Skeletal muscle satellite cell (primary cell): Measurements from ENCODE around the gene TUB.

Source experiments
- H3K27me3 ChIP-seq: 2 replicates; pipeline ENCODE4 v1.7.0; 2013; ENCODE audit warnings: low read length; ENCODE audit not compliant: control insufficient read depth, insufficient read depth
- H3K36me3 ChIP-seq: 2 replicates; pipeline ENCODE4 v1.7.0; 2013; ENCODE audit warnings: mild to moderate bottlenecking, control low read depth, low read length; ENCODE audit not compliant: insufficient read depth
- H3K4me1 ChIP-seq: 2 replicates; pipeline ENCODE4 v1.7.0; 2013; ENCODE audit warnings: low read length; ENCODE audit not compliant: control insufficient read depth, insufficient read depth
- H3K4me2 ChIP-seq: 2 replicates; pipeline ENCODE4 v1.7.0; 2013; ENCODE audit warnings: mild to moderate bottlenecking, low read length
- H3K4me3 ChIP-seq: 2 replicates; pipeline ENCODE4 v1.7.0; 2013; ENCODE audit warnings: low read length
- H3K9ac ChIP-seq: 2 replicates; pipeline ENCODE4 v1.7.0; 2013; ENCODE audit warnings: mild to moderate bottlenecking, low read depth, low read length, moderate library complexity
- H3K9me3 ChIP-seq: replicated peaks from 2 replicates; pipeline ENCODE4 v1.7.0; 2013; ENCODE audit warnings: mild to moderate bottlenecking, control low read depth, low read length

TUB gene

DNA sequence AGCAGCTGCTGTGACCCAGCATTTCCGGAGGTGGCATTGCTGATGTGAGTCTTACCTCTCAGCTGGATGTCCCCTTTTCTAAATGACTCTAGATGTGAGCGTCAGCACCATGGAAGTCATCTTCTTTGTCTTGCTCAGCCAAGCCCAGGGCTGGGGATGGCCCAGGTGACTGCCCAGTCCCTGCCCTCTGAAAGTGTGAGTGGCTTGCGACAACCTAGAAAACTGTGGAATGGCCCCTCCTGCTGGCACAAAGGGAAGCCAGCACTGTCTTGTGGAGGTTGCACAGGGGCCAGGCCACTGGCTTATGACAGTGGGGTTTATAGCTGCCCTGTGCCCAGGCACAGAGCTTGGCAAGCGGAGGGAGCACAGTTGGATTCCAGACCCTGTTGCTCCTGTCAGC lies 6.2 kb downstream of the TUB start:
- Histone ChIP-seq H3K27me3 (peaks cover 4% of the 10 kb centered on the region), H3K4me2 (no peak overlapping the region), H3K4me1 (no peaks in the 10 kb centered on the region), H3K9me3 (no peaks in the 10 kb centered on the region), H3K9ac (no peak overlapping the region), H3K36me3 (no peaks in the 10 kb centered on the region), H3K4me3 (no peak overlapping the region)

DNA sequence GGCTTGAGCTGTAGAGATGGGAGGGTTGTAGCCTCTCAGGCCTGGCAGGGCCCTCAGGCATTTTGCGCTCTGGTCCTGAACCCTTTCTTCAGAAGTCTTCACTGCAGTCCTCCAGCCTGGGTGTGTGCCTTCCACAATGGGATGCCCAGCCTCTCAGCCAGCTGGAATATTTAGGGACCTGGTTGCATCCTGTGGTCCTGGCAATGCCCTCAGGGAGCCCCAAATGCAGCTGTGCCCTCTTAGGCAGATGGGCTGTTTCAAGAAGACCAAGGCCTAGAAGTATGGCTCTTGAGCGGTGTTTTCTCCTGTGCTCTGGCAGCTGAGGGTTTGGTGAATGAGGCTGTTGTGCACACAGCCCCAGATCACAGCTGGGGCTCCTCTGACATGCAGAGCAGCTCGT lies 6.7 kb downstream of the TUB start:
- Histone ChIP-seq H3K4me2 (no peak overlapping the region), H3K9ac (no peak overlapping the region), H3K36me3 (no peaks in the 10 kb centered on the region), H3K4me3 (no peak overlapping the region), H3K4me1 (no peaks in the 10 kb centered on the region), H3K27me3 (peaks cover 4% of the 10 kb centered on the region), H3K9me3 (no peaks in the 10 kb centered on the region)

GRCh38 chr11:8089791-8090510 lies 8.9 kb downstream of the TUB start:
- peaks cover 4% of the 10 kb centered on the region for H3K27me3 ChIP-seq
- H3K36me3 ChIP-seq = no peaks in the 10 kb centered on the region
- no peaks in the 10 kb centered on the region for H3K9me3 ChIP-seq
- no peak overlapping the region for H3K9ac ChIP-seq
- no peak overlapping the region for H3K4me3 ChIP-seq
- H3K4me1 ChIP-seq = no peaks in the 10 kb centered on the region
- no peak overlapping the region for H3K4me2 ChIP-seq

- Histone ChIP-seq H3K9me3 (no peaks in the 10 kb centered on the region), H3K27me3 (no peaks in the 10 kb centered on the region), H3K4me2 (no peak overlapping the region), H3K9ac (no peak overlapping the region), H3K4me3 (no peak overlapping the region), H3K36me3 (no peaks in the 10 kb centered on the region), H3K4me1 (no peaks in the 10 kb centered on the region)
Measured at GRCh38 chr11:8090756-8091155, 9.7 kb downstream of the TUB start.

GRCh38 chr11:8091721-8092120 lies 10.7 kb downstream of the TUB start:
- Histone ChIP-seq H3K9me3 (no peaks in the 10 kb centered on the region), H3K9ac (no peak overlapping the region), H3K4me2 (no peak overlapping the region), H3K36me3 (no peaks in the 10 kb centered on the region), H3K4me3 (no peak overlapping the region), H3K27me3 (no peaks in the 10 kb centered on the region), H3K4me1 (no peaks in the 10 kb centered on the region)

- Histone ChIP-seq H3K4me1 (peaks cover under 1% of the 10 kb centered on the region), H3K9me3 (no peaks in the 10 kb centered on the region)
Measured at GRCh38 chr11:8092587-8093424, 11.8 kb downstream of the TUB start.

DNA sequence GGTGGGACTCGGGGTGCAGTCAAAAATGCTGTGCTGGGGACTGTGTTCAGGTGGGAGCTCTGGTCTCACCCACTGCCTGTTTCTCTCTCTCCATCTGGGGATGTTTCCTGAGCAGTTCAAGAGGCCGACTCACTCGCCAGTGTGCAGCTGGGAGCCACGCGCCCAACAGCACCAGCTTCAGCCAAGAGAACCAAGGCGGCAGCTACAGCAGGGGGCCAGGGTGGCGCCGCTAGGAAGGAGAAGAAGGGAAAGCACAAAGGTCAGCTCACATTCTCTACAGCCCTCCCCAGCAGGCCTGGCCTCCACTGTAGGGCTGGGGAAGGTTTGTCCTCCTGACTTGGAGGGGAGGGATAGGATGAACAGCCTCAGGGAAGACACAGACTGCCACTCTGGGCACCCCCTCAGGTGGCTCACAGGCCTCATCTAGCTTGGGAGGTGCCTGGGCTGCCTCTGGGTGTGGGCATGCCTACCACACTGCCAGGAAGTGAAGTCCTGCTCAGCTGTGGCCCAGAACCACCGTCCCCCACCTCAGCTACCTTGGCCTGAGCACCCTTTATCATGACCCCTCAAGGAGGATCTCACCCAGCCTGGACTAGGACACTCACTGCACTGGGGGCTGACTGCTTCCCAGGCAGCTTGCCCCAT lies 13.0 kb downstream of the TUB start:
- H3K9ac ChIP-seq = no peak overlapping the region
- H3K27me3 ChIP-seq = no peaks in the 10 kb centered on the region
- no peaks in the 10 kb centered on the region for H3K36me3 ChIP-seq
- no peak overlapping the region for H3K4me3 ChIP-seq
- H3K4me1 ChIP-seq = peaks cover 11% of the 10 kb centered on the region
- H3K4me2 ChIP-seq = no peak overlapping the region
- H3K9me3 ChIP-seq = no peaks in the 10 kb centered on the region

More at GRCh38 chr11:8092587-8093424, 11.8 kb downstream of the TUB start:
- Histone ChIP-seq H3K9ac (no peak overlapping the region), H3K4me2 (peak overlapping the region; percentile 19), H3K27me3 (no peaks in the 10 kb centered on the region), H3K36me3 (no peaks in the 10 kb centered on the region), H3K4me3 (no peak overlapping the region)

DNA sequence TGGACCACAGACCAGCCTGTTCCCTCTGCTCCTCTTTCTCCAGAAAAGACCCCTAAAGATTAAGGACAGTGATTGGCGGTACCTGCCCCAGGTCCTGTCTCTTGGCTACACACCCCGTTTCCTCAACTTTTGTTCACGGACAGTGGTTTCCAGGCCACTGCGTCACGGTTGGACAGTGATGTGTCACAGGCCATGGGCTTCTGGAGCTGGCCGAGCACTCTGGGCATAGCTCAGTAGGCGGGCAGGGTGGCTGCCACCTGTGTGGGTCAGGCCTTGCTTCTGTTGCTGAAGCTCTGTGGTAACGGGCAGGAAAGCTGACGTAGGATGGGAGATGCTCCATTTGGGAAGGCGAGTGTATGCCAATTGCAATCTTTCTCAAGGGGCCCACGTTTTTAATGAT lies 13.6 kb downstream of the TUB start:
- Histone ChIP-seq H3K27me3 (no peaks in the 10 kb centered on the region), H3K9me3 (no peaks in the 10 kb centered on the region), H3K4me1 (peaks cover 11% of the 10 kb centered on the region), H3K4me3 (no peak overlapping the region), H3K4me2 (no peak overlapping the region), H3K36me3 (no peaks in the 10 kb centered on the region), H3K9ac (no peak overlapping the region)

- no peak overlapping the region for H3K9ac ChIP-seq
Measured at GRCh38 chr11:8095371-8095770, 14.4 kb downstream of the TUB start.

GRCh38 chr11:8095806-8096522 lies 15.0 kb downstream of the TUB start:
- Histone ChIP-seq H3K4me1 (peaks cover 11% of the 10 kb centered on the region), H3K9ac (no peak overlapping the region), H3K4me2 (no peak overlapping the region), H3K9me3 (no peaks in the 10 kb centered on the region), H3K27me3 (no peaks in the 10 kb centered on the region), H3K36me3 (peaks cover 3% of the 10 kb centered on the region), H3K4me3 (no peak overlapping the region)

More at GRCh38 chr11:8095371-8095770, 14.4 kb downstream of the TUB start:
- Histone ChIP-seq H3K4me3 (no peak overlapping the region), H3K36me3 (no peaks in the 10 kb centered on the region), H3K4me1 (peaks cover 11% of the 10 kb centered on the region), H3K27me3 (no peaks in the 10 kb centered on the region), H3K9me3 (no peaks in the 10 kb centered on the region), H3K4me2 (no peak overlapping the region)

GRCh38 chr11:8096575-8096974 lies 15.6 kb downstream of the TUB start:
- H3K4me2 ChIP-seq = no peak overlapping the region
- H3K36me3 ChIP-seq = peaks cover 6% of the 10 kb centered on the region
- no peaks in the 10 kb centered on the region for H3K9me3 ChIP-seq

More at GRCh38 chr11:8096575-8096974, 15.6 kb downstream of the TUB start:
- Histone ChIP-seq H3K27me3 (no peaks in the 10 kb centered on the region), H3K4me3 (no peak overlapping the region), H3K4me1 (peaks cover 11% of the 10 kb centered on the region), H3K9ac (no peak overlapping the region)
